Stimulated activated CD4-positive, alpha-beta T cell treated with anti-CD3 and anti-CD28 coated beads, TNF-alpha, amount 100 ng/mL, for 4 hours (primary cell): ENCODE measurements around the gene KIF1B.
"Not testable (repeated sequence)": the region's sequence is repeated elsewhere in the genome, so short reads cannot be mapped to it uniquely, and the experiment has no call there.

Experiments used
- DNase-seq, 3 experiments: peaks; one replicate each; pipeline ENCODE4 v3.0.0-alpha.2; 2020; ENCODE audit warnings: low read depth in 3 of 3

Gene KIF1B

DNA sequence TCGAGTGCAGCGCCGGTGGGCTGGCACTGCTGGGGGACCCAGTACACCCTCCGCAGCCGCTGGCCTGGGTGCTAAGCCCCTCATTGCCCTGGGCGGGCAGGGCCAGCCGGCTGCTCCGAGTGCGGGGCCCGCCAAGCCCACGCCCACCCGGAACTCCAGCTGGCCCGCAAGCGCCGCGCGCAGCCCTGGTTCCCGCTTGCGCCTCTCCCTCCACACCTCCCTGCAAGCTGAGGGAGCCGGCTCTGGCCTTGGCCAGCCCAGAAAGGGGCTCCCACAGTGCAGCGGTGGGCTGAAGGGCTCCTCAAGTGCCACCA lies 216.1 kb downstream of the KIF1B start:
- not testable (repeated sequence) for DNase-seq

- no peak for DNase-seq
Observed at GRCh38 chr1:10428984-10429383, 218.6 kb downstream of the KIF1B start.

- no peak for DNase-seq
Observed at GRCh38 chr1:10429868-10430215, 219.5 kb downstream of the KIF1B start.

DNA sequence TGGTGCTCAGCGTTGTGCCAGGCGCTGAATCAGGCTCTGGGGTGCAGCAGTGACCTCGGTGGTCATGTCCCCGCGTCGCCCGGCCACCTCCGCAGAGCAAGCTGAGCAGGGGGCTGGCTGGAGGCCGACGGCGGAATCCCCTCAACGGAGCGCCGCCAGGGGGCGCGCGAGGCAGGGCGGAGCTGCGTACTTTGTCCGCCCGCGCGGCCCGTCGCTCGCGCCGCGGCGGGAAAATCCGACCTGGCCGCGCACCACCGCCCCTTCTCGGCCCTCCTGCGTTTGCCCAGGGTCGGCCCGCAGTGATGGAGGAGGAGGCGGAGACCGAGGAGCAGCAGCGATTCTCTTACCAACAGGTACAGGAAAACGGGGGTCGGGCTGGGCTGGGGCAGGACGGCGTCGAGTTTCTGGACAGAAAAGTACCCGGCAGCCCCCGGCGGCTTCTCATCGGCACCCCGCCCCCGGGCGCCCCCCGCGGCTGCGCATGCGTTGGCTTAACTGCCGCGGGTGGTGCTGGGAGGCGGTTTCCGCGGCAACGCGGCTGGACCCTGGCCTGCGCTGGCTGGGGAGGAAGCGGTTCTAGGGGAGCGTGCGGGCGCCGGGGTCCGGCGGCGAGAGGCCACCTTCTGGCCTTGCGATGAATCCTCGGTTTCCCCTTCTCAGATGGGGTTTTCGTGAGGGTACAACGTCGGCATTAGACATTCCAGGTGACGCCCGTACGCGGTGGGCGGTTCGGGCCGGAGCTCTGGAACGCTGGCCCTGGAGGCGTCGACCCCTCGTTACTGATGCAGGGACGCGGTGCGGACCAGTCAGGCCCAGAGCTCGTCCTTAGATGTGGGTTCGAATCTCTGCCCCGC lies 220.1 kb downstream of the KIF1B start, which contains the start of gene CENPS:
Gene CENPS, plus strand, starts transcription at position 218 of the 854 bp plus-strand sequence. Its CDS starts 85 bp downstream, at position 303.
- DNase-seq: peak; percentile 80 to 97 (median 87)
